ENCODE data around the gene HES2.
"Not testable (repeated sequence)": the region's sequence is repeated elsewhere in the genome, so short reads cannot be mapped to it uniquely, and the experiment has no call there.

HES2 gene

GRCh38 chr1:6419804-6420453 is at the start of gene HES2:
Gene HES2 (minus strand): TSS chr1:6419919. CDS start chr1:6419820, 99 bp downstream.
- ATAC-seq, result no peak

- no peak for ATAC-seq
Measured at GRCh38 chr1:6468729-6469461, 49.2 kb upstream of the HES2 start.

- ATAC-seq, result no peak
Measured at GRCh38 chr1:6467744-6468688, 48.3 kb upstream of the HES2 start.

- no peak for ATAC-seq
Measured at GRCh38 chr1:6467224-6467623, 47.5 kb upstream of the HES2 start.

GRCh38 chr1:6466751-6467150 is 47.0 kb upstream of the HES2 start:
- ATAC-seq, result no peak

- ATAC-seq, result peak; percentile 76 to 78
Measured at GRCh38 chr1:6466023-6466422, 46.3 kb upstream of the HES2 start, which contains the start of gene TNFRSF25. Gene TNFRSF25 (minus strand): TSS chr1:6466173. CDS start chr1:6466107, 66 bp downstream.

GRCh38 chr1:6465461-6466005 is 45.8 kb upstream of the HES2 start:
- peak; percentile 47 to 52 for ATAC-seq

- no peak for ATAC-seq
Measured at GRCh38 chr1:6464915-6465314, 45.2 kb upstream of the HES2 start.

GRCh38 chr1:6464514-6464836 is 44.8 kb upstream of the HES2 start:
- no peak for ATAC-seq

GRCh38 chr1:6463120-6463412 is 43.3 kb upstream of the HES2 start:
- no peak for ATAC-seq

- no peak for ATAC-seq
Measured at GRCh38 chr1:6462412-6463119, 42.8 kb upstream of the HES2 start.

- no peak for ATAC-seq
Measured at GRCh38 chr1:6461538-6462411, 42.1 kb upstream of the HES2 start.

- no peak for ATAC-seq
Measured at GRCh38 chr1:6461051-6461530, 41.4 kb upstream of the HES2 start.

- peak; percentile 74 to 78 for ATAC-seq
Measured at GRCh38 chr1:6460301-6461050, 40.8 kb upstream of the HES2 start.

- ATAC-seq, result peak; percentile 7 to 24
Measured at GRCh38 chr1:6459850-6460265, 40.1 kb upstream of the HES2 start.

GRCh38 chr1:6456800-6457466 is 37.2 kb upstream of the HES2 start:
- ATAC-seq, result no peak

- not testable (repeated sequence) for ATAC-seq
Measured at GRCh38 chr1:6455752-6456520, 36.2 kb upstream of the HES2 start.

GRCh38 chr1:6454856-6455751 is 35.4 kb upstream of the HES2 start:
- peak; percentile 33 to 36 for ATAC-seq

Data from activated CD4-positive, CD25-positive, alpha-beta regulatory T cell treated with anti-CD3 and anti-CD28 coated beads, Interleukin-2, amount 50 U/mL, for 24 hours (primary cell).